ENCODE data around the gene GSN.

GRCh38 chr9:121268598-121268850 lies 562 bp downstream of the GSN start:
- no peak for TF ChIP-seq POLR2A (IDR thresholded peaks at IDR 0.05)
- no peak for TF ChIP-seq CTCF (IDR thresholded peaks at IDR 0.05)

All from vagina (tissue), 2 donors.